Measurements from ENCODE around the gene SPEN.
A peak's percentile ranks its signal among the peaks of the same experiment; 100 is the strongest.

Gene SPEN

DNA sequence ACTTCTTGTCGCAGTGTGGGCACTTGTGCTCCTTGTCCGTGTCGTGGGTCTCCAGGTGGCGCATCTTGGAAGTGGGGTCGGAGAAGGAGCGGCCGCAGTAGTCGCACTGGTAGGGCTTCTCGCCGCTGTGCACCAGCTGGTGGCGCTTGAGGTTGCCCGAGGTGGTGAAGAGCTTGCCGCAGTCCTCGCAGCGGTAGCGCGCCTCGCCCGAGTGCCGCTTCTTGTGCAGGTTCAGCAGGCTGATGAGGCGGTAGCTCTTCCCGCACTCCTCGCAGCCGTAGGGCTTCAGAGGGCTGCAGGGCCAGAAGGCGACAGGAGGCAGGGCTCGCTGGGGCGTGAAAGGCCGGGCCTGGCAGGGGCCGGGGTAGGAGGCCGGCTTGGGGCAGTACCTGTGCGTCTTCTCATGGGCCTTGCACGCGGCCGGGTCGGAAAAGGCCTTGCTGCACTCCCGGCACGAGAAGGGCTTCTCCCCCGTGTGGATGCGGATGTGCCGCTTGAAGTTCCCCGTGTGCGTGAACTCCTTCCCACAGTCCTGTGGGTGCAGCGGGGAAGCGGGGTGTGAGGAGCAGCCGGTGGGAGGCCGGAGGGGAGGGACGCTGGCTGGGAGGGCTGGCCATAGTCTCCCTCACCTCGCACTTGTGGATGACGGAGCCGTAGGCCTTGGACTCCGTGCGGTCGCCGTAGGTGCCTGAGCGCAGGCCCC, 97.0 kb downstream of the SPEN start:
- H3K4me1 ChIP-seq (ENCODE audit: control insufficient read depth, insufficient read depth, low read length), result peaks cover 20% of the 10 kb centered on the region
- H3K36me3 ChIP-seq (ENCODE audit: control insufficient read depth in 2 of 2, insufficient read depth in 2 of 2, low read length in 2 of 2), result peaks cover 37 to 56% of the 10 kb centered on the region in 2 donors
- no peaks in the 10 kb centered on the region for H3K9me3 ChIP-seq (ENCODE audit: control insufficient read depth in 2 of 2, low read length in 2 of 2)
- no peak overlapping the region for H3K9ac ChIP-seq (ENCODE audit: low read length in 2 of 2)
- H3K4me3 ChIP-seq (ENCODE audit: low read length in 2 of 2), result no peak overlapping the region
- no peaks in the 10 kb centered on the region for H3K27me3 ChIP-seq (ENCODE audit: control insufficient read depth in 1 of 2, insufficient read depth in 2 of 2, low read length in 2 of 2)
- H3K27ac ChIP-seq (ENCODE audit: low read length), result no peak overlapping the region

DNA sequence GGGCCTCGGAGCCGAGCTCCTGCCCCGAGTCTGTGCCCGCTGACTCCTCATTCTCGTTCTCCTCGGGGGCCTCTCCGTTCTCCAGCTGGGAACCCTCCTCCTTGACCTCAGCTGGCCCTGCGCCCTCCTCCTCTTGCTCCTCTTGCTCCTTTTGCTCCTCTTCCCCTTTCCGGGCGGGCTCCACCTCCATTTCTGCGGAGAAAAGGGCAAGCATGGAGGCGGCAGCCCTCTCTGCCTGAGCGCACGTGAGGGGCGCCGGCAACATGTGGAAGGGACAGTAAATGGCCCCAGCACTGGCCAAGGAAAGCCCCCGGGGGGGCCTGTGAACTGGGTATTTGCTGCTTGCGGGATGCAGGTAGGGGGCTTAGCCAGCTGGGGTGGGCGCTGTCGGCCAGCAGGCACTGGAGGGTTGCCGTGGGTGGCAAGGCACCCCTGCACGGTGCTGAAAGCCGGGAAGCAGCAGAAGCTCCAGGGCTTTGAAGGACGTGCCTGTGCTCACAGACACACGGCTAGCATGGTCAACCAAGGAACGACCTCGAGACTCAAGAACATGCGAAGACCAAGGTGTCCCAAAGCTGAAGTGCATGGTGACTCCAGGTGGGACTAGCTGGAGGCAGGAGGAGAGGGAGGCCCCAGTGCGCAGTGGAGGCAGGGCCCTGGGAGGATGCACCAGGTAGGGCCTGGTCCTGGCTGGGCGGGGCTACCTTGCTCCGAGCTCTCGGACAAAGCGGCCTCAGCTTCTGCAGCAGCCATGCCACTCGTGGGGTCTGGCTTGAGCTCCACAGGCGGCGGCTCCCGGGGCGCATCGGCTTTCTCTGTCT, 97.7 kb downstream of the SPEN start:
- H3K4me3 ChIP-seq (ENCODE audit: low read length in 2 of 2), result no peak overlapping the region
- H3K4me1 ChIP-seq (ENCODE audit: control insufficient read depth, insufficient read depth, low read length), result peaks cover 26% of the 10 kb centered on the region
- H3K27ac ChIP-seq (ENCODE audit: low read length), result no peak overlapping the region
- H3K27me3 ChIP-seq (ENCODE audit: control insufficient read depth in 1 of 2, insufficient read depth in 2 of 2, low read length in 2 of 2), result no peaks in the 10 kb centered on the region
- peaks cover 35 to 55% of the 10 kb centered on the region in 2 donors for H3K36me3 ChIP-seq (ENCODE audit: control insufficient read depth in 2 of 2, insufficient read depth in 2 of 2, low read length in 2 of 2)
- H3K9ac ChIP-seq (ENCODE audit: low read length in 2 of 2), result no peak overlapping the region
- H3K9me3 ChIP-seq (ENCODE audit: control insufficient read depth in 2 of 2, low read length in 2 of 2), result no peaks in the 10 kb centered on the region

DNA sequence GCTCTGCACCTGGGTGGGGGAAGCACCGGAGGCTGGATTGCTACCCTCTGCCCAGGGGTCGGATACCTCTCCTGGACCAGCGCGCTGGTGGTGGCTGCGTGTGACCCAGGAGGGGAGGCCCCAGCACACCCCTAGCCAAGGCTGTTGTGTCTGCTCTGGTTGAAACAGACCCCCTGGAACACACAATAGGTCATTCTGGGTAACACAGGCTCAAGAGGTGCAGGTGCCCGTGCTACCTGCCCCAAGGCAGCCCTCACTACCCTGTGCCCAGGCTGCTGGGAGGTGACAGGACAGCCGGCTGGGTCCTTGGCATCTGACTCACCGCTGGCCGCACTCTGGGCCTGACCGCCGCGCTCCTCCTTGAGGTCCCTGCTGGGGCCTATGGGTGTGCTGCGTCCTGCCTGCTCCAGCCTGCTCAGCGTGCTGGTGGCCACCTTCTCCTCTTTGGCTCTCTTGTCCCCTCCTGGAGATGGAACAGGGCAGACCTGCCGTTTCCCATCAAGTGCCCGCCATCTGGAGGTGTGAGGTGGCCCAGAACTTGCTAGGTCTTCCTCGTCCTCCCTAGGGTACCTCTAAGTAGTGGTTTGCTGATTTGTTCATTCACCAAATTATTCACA, 98.4 kb downstream of the SPEN start:
- Histone ChIP-seq H3K4me3 (ENCODE audit: low read length in 2 of 2) (no peak overlapping the region), H3K27me3 (ENCODE audit: control insufficient read depth in 1 of 2, insufficient read depth in 2 of 2, low read length in 2 of 2) (no peaks in the 10 kb centered on the region), H3K4me1 (ENCODE audit: control insufficient read depth, insufficient read depth, low read length) (peaks cover 33% of the 10 kb centered on the region), H3K9ac (ENCODE audit: low read length in 2 of 2) (no peak overlapping the region), H3K27ac (ENCODE audit: low read length) (no peak overlapping the region), H3K9me3 (ENCODE audit: control insufficient read depth in 2 of 2, low read length in 2 of 2) (no peaks in the 10 kb centered on the region), H3K36me3 (ENCODE audit: control insufficient read depth in 2 of 2, insufficient read depth in 2 of 2, low read length in 2 of 2) (peaks cover 32 to 48% of the 10 kb centered on the region in 2 donors)

- Histone ChIP-seq H3K4me3 (ENCODE audit: low read length in 2 of 2) (no peak overlapping the region), H3K27me3 (ENCODE audit: control insufficient read depth in 1 of 2, insufficient read depth in 2 of 2, low read length in 2 of 2) (no peaks in the 10 kb centered on the region), H3K36me3 (ENCODE audit: control insufficient read depth in 2 of 2, insufficient read depth in 2 of 2, low read length in 2 of 2) (peaks cover 32 to 40% of the 10 kb centered on the region in 2 donors), H3K4me1 (ENCODE audit: control insufficient read depth, insufficient read depth, low read length) (peaks cover 39% of the 10 kb centered on the region), H3K9me3 (ENCODE audit: control insufficient read depth in 2 of 2, low read length in 2 of 2) (no peaks in the 10 kb centered on the region), H3K27ac (ENCODE audit: low read length) (no peak overlapping the region), H3K9ac (ENCODE audit: low read length in 2 of 2) (no peak overlapping the region)
Measured at GRCh38 chr1:15946571-15947381, 99.3 kb downstream of the SPEN start.

DNA sequence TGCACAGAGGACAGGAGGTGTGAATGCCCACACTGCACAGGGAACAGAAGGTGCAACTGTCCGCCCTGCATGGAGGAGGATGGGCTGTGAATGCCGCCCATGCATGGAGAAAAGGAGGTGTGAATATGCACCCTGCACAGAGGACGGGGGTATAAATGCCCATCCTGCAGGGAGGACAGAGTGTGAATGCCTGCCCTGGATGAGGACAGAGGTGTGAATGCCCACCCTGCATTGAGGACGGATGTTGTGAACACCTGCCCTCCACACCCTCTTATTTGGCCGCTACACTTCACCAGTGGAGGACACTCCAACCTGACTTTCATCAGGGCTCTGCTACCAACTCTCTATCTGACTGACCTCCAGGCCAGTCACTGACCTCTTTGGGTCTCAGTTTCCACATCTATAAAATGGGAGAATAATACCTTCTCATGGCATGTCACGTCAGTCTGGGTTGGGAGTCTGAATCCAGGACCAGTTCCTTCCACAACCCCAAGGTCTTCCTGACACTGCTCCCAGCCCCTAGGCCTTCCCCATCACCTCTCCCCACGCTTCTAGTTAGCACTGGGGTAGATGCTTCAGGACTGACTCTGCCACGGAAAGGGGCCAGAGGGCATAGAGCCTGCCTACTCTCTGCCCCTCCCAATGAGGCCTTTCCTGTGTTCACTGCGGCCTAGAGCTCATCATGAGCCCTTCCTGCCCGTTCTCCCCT, 100.0 kb downstream of the SPEN start:
- H3K4me1 ChIP-seq (ENCODE audit: control insufficient read depth, insufficient read depth, low read length), result peaks cover 44% of the 10 kb centered on the region
- no peak overlapping the region for H3K4me3 ChIP-seq (ENCODE audit: low read length in 2 of 2)
- H3K36me3 ChIP-seq (ENCODE audit: control insufficient read depth in 2 of 2, insufficient read depth in 2 of 2, low read length in 2 of 2), result peaks cover 25 to 33% of the 10 kb centered on the region in 2 donors
- no peak overlapping the region for H3K9ac ChIP-seq (ENCODE audit: low read length in 2 of 2)
- no peak overlapping the region for H3K27ac ChIP-seq (ENCODE audit: low read length)
- no peaks in the 10 kb centered on the region for H3K9me3 ChIP-seq (ENCODE audit: control insufficient read depth in 2 of 2, low read length in 2 of 2)
- no peaks in the 10 kb centered on the region for H3K27me3 ChIP-seq (ENCODE audit: control insufficient read depth in 1 of 2, insufficient read depth in 2 of 2, low read length in 2 of 2)

- Histone ChIP-seq H3K4me1 (ENCODE audit: control insufficient read depth, insufficient read depth, low read length) (peaks cover 49% of the 10 kb centered on the region), H3K9me3 (ENCODE audit: control insufficient read depth in 2 of 2, low read length in 2 of 2) (no peaks in the 10 kb centered on the region), H3K4me3 (ENCODE audit: low read length in 2 of 2) (no peak overlapping the region), H3K9ac (ENCODE audit: low read length in 2 of 2) (no peak overlapping the region), H3K36me3 (ENCODE audit: control insufficient read depth in 2 of 2, insufficient read depth in 2 of 2, low read length in 2 of 2) (peaks cover 19 to 31% of the 10 kb centered on the region in 2 donors), H3K27ac (ENCODE audit: low read length) (peak overlapping the region; percentile 92), H3K27me3 (ENCODE audit: control insufficient read depth in 1 of 2, insufficient read depth in 2 of 2, low read length in 2 of 2) (no peaks in the 10 kb centered on the region)
Measured at GRCh38 chr1:15948091-15948591, 100.6 kb downstream of the SPEN start.

DNA sequence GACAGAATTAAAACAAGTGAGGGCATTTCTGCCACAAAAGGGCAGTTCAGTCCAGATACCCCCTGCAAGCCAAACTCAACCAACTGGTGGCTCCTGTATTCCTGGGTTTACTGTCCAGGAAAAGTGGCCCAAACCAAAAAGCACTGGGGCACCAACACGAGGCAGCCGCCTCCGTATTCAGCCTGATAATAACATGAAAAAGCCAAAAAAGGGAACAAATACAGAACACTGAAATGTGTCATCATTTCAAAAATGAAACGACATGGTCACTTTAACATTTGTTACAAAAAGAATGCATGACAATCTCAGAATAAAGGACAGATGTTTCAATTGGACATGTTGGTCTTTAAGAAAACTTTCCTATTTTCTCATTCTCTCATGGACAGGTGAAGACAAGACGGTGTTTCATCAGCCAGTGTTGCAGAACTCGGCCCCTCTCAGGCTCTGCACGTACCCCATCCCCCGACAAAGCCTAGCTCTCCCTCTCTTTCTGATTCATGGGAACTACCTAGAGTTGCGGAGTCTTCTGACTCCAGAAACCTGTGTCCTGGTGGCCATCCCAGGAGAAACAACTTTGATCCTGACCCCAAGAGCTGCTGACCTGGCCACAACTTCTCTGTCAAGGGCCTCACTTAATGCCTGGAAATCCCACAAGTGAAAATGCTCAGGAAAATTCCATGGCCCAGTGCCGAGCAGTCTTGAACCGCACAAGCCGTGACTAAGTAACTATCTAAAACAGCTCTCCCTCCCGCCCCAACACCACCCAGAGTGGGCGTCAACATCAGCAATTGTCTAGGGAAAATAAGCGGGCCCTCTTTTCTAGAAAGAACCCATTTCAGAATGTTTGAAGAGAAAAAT, 101.3 kb downstream of the SPEN start:
- Histone ChIP-seq H3K4me1 (ENCODE audit: control insufficient read depth, insufficient read depth, low read length) (peaks cover 56% of the 10 kb centered on the region), H3K4me3 (ENCODE audit: low read length in 2 of 2) (peak overlapping the region; percentile 38 to 64), H3K9ac (ENCODE audit: low read length in 2 of 2) (peak overlapping the region; percentile 64), H3K27ac (ENCODE audit: low read length) (peak overlapping the region; percentile 92), H3K36me3 (ENCODE audit: control insufficient read depth in 2 of 2, insufficient read depth in 2 of 2, low read length in 2 of 2) (peaks cover 16 to 25% of the 10 kb centered on the region in 2 donors), H3K9me3 (ENCODE audit: control insufficient read depth in 2 of 2, low read length in 2 of 2) (no peaks in the 10 kb centered on the region), H3K27me3 (ENCODE audit: control insufficient read depth in 1 of 2, insufficient read depth in 2 of 2, low read length in 2 of 2) (no peaks in the 10 kb centered on the region)

DNA sequence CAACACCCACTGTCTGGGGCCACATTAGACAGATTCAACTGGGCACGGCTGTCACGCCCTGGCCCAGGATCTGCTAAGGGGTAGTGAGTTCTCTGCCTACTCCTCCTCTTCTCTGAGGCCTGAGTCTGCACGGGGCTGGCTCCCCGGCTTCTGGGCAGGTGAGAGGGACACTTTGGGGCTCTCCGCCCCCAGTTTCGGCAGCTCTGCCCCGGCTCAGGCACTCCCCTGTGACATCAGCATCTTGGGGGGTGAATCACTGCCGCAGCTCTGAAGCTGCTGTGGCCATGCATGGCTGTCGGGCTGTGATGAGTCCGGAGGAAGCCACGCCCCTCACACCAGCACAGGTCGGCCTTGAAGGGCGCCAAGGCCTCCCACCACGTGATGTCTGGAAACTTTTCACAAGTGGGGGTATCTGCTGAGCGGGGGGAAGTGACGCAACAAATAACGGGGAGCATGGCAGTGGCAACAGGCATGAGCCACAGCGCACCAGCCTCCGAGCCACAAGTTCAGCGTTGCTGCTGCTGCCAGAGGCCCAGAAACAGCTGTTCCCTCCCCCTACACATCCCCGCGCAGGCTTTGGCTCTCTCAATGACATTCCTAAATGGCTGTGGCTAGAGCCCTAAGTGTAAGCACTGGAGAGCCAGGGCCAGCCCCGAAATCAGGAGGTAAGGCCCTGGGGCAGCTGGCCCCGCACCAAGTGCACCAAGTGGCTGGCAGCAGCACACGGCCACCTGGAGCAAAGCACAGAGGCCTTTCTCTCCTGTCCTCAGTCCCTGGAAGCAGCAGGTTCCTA, 102.1 kb downstream of the SPEN start:
- Histone ChIP-seq H3K4me3 (ENCODE audit: low read length in 2 of 2) (peak overlapping the region; percentile 38 to 64), H3K36me3 (ENCODE audit: control insufficient read depth in 2 of 2, insufficient read depth in 2 of 2, low read length in 2 of 2) (peaks cover 13 to 20% of the 10 kb centered on the region in 2 donors), H3K9ac (ENCODE audit: low read length in 2 of 2) (peak overlapping the region; percentile 64), H3K9me3 (ENCODE audit: control insufficient read depth in 2 of 2, low read length in 2 of 2) (no peaks in the 10 kb centered on the region), H3K27ac (ENCODE audit: low read length) (peak overlapping the region; percentile 92), H3K4me1 (ENCODE audit: control insufficient read depth, insufficient read depth, low read length) (peaks cover 60% of the 10 kb centered on the region), H3K27me3 (ENCODE audit: control insufficient read depth in 1 of 2, insufficient read depth in 2 of 2, low read length in 2 of 2) (no peaks in the 10 kb centered on the region)

DNA sequence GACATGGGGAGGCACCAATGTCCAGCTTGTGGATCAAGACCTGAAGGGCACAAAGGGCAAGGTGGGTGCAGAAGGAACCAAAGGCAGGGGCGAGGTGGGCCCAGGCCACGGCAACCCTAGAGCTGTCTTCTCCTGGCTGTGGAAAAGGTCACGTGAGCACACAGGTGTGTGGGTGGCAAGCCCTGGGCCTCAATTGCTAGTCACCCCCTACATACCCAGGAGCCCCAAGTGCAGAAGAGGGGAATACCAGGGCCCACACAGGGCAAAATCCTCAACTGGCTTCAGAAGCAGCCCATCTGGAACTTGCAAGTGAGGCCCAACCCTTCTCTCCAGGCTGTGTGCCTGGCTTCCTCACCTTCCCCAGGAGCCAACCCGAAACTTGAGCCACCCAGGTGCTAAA, 102.8 kb downstream of the SPEN start:
- Histone ChIP-seq H3K36me3 (ENCODE audit: control insufficient read depth in 2 of 2, insufficient read depth in 2 of 2, low read length in 2 of 2) (peaks cover 11 to 16% of the 10 kb centered on the region in 2 donors), H3K4me1 (ENCODE audit: control insufficient read depth, insufficient read depth, low read length) (peaks cover 60% of the 10 kb centered on the region), H3K27me3 (ENCODE audit: control insufficient read depth in 1 of 2, insufficient read depth in 2 of 2, low read length in 2 of 2) (no peaks in the 10 kb centered on the region), H3K27ac (ENCODE audit: low read length) (peak overlapping the region; percentile 92), H3K4me3 (ENCODE audit: low read length in 2 of 2) (peak overlapping the region; percentile 38 to 64), H3K9ac (ENCODE audit: low read length in 2 of 2) (peak overlapping the region; percentile 64), H3K9me3 (ENCODE audit: control insufficient read depth in 2 of 2, low read length in 2 of 2) (no peaks in the 10 kb centered on the region)
